ENCODE results near the gene HEXA.

DNA sequence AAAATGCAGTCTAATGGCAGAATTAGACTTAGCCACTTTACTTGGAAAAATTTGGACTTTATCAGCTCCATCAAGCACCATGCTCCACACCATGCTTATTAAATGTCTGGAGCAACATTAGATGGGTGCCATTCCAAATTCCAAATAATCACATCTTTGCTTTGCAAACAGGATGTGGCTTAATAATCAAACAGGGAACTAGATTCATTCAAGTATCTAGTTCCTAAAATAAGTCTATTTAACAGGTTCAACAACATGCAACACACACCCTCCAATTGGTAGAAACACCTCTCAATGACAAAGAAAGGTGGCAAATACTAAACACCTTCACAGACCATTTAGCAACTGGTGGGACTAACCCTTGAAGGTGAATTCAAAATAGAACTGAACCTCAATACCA, 3.5 kb downstream of the HEXA start:
- TF ChIP-seq, protein P1, sequence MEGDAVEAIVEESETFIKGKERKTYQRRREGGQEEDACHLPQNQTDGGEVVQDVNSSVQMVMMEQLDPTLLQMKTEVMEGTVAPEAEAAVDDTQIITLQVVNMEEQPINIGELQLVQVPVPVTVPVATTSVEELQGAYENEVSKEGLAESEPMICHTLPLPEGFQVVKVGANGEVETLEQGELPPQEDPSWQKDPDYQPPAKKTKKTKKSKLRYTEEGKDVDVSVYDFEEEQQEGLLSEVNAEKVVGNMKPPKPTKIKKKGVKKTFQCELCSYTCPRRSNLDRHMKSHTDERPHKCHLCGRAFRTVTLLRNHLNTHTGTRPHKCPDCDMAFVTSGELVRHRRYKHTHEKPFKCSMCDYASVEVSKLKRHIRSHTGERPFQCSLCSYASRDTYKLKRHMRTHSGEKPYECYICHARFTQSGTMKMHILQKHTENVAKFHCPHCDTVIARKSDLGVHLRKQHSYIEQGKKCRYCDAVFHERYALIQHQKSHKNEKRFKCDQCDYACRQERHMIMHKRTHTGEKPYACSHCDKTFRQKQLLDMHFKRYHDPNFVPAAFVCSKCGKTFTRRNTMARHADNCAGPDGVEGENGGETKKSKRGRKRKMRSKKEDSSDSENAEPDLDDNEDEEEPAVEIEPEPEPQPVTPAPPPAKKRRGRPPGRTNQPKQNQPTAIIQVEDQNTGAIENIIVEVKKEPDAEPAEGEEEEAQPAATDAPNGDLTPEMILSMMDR (IDR thresholded peaks at IDR 0.05; ENCODE audit: control extremely low read depth in 1 of 3, insufficient read depth in 1 of 3, low read depth in 1 of 3, low read length in 3 of 3): no peak
- TF ChIP-seq POU5F1 (IDR thresholded peaks at IDR 0.05; ENCODE audit: low read depth, low read length) (no peak), TAF1 (IDR thresholded peaks at IDR 0.05; ENCODE audit: low read depth, low read length) (no peak)
